PC-9 (cell line): ENCODE measurements around the gene LEP. TPM values are rescaled to one million over a fixed set of nuclear protein-coding genes. Genes with fewer than 3 reads are reported as not detected.

Experiments used
- BruUV-seq: library from RNA; stranded (reverse); fragments of 400-500 nt; replicated peaks from 2 replicates; lab custom pipeline; 2021; lab: Mats Ljungman, UMichigan
- CTCF ChIA-PET: fragments of 300-600 bp; sonication (Branson Sonifier 250); formaldehyde crosslinking; loops from one replicate; lab custom pipeline; 2022; ENCODE audit warnings: antibody characterized with exemption; lab: Charles Lee
- POLR2A ChIA-PET: fragments of 300-600 bp; sonication (Branson Sonifier 250); formaldehyde crosslinking; loops from one replicate; lab custom pipeline; 2022; ENCODE audit warnings: antibody characterized with exemption; ENCODE audit not compliant: unreplicated experiment; lab: Charles Lee
- DNase-seq, 2 experiments: peaks; one replicate each; pipeline versions ENCODE4 v3.0.0 to v3.0.0-alpha.2; 2015 to 2022; ENCODE audit warnings: mixed read lengths in 1 of 2
- H2AFZ ChIP-seq: fragments of 200-600 bp; sonication (generic); 2 replicates; pipeline ENCODE4 v1.8.1; 2017; ENCODE audit warnings: antibody characterized with exemption
- H3F3A ChIP-seq: fragments of 200-600 bp; sonication (generic); 2 replicates; pipeline ENCODE4 v1.8.1; 2017; ENCODE audit warnings: antibody characterized with exemption, mild to moderate bottlenecking, low read depth; ENCODE audit not compliant: insufficient read depth
- H3K27ac ChIP-seq: fragments of 200-600 bp; sonication (generic); 2 replicates; pipeline ENCODE4 v1.6.1; 2016; ENCODE audit warnings: mixed run types
- H3K27me3 ChIP-seq: fragments of 200-600 bp; sonication (generic); 2 replicates; pipeline ENCODE4 v1.6.1; 2016; ENCODE audit warnings: low read depth, mixed run types; ENCODE audit not compliant: insufficient read depth
- H3K36me3 ChIP-seq: fragments of 200-600 bp; sonication (generic); 2 replicates; pipeline ENCODE4 v1.6.1; 2016; ENCODE audit warnings: low read depth, mixed run types
- H3K4me1 ChIP-seq: fragments of 200-600 bp; sonication (generic); replicated peaks from 2 replicates; pipeline ENCODE4 v1.6.1; 2016; ENCODE audit warnings: mixed run types; ENCODE audit not compliant: insufficient read depth
- H3K4me2 ChIP-seq: fragments of 200-600 bp; sonication (generic); 2 replicates; pipeline ENCODE4 v1.6.1; 2017; ENCODE audit warnings: mixed run types
- H3K4me3 ChIP-seq: fragments of 200-600 bp; sonication (generic); 2 replicates; pipeline ENCODE4 v1.6.1; 2016; ENCODE audit warnings: mixed run types
- H3K79me2 ChIP-seq: fragments of 200-600 bp; sonication (generic); 2 replicates; pipeline ENCODE4 v1.6.1; 2017; ENCODE audit warnings: low read depth, mixed run types
- H3K9me2 ChIP-seq: fragments of 200-600 bp; sonication (generic); 2 replicates; pipeline ENCODE4 v1.8.1; 2017; ENCODE audit warnings: mild to moderate bottlenecking; ENCODE audit not compliant: insufficient read depth
- H3K9me3 ChIP-seq: fragments of 200-600 bp; sonication (generic); 2 replicates; pipeline ENCODE4 v1.8.1; 2016; ENCODE audit warnings: low read depth; ENCODE audit not compliant: insufficient read depth
- H4K20me1 ChIP-seq: fragments of 200-600 bp; sonication (generic); 2 replicates; pipeline ENCODE4 v1.8.1; 2017; ENCODE audit not compliant: insufficient read depth
- EZH2 ChIP-seq: fragments of 200-600 bp; sonication (generic); IDR thresholded peaks from 2 replicates; pipeline ENCODE4 v1.8.0; 2017; ENCODE audit warnings: antibody characterized with exemption, low read depth
- intact Hi-C: fragments of 100-400 bp; cut with micrococcal nuclease; formaldehyde crosslinking; loops from one replicate; pipeline ENCODE4 v1.10.0; 2022; ENCODE audit not compliant: unreplicated experiment
- total RNA-seq: library from RNA; stranded (reverse); gene quantifications from 2 replicates; pipeline ENCODE4 v1.2.3, GENCODE V29; 2021
- TF ChIP-seq, protein P1 (sequence below): fragments of 200-600 bp; sonication (generic); conservative IDR thresholded peaks from 2 replicates; pipeline ENCODE4 v1.6.1; 2017; ENCODE audit warnings: mixed run types, antibody characterized with exemption, mild to moderate bottlenecking, moderate library complexity

The LEP gene
- total RNA-seq, 1 experiment from 2014 or later, result not detected

DNA sequence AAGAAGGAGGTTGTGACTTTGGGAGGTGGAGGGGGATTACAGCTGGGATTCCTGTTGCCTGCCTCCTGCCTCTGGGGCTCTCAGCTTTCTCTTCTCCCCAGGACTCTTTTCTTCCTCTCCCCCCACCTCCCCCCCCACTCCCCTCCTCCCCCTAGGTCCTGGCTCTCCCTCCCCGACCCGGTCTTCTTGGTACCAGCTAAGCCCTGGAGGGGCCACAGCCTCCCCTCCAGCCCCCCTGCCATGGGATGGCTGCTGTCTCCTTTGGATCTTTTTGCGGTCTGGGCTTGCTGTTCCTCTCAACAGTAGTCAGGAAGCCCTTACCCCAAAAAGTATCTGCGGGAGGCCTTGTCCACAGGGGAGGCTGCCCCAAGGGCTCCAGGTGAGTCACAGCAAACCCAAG, 33.5 kb upstream of the LEP start:
- H3F3A ChIP-seq, result no peaks in the 10 kb centered on the region
- no peak overlapping the region for H3K4me2 ChIP-seq
- H3K79me2 ChIP-seq, result no peaks in the 10 kb centered on the region
- H3K9me3 ChIP-seq, result no peaks in the 10 kb centered on the region
- H3K36me3 ChIP-seq, result no peaks in the 10 kb centered on the region
- no peak overlapping the region for H3K27ac ChIP-seq
- no peaks in the 10 kb centered on the region for H4K20me1 ChIP-seq
- CTCF ChIA-PET, result interaction anchor here (0.6 to 3.1 kb wide), 4 partner anchors 72 to 500 kb away, joined by 4 to 41 read pairs (median 10); no protein-coding TSS in a partner anchor
- POLR2A ChIA-PET, result no interaction called here
- H3K27me3 ChIP-seq, result peaks cover 21% of the 10 kb centered on the region
- H3K4me1 ChIP-seq, result no peaks in the 10 kb centered on the region
- DNase-seq, result no peak
- H3K4me3 ChIP-seq, result no peak overlapping the region
- H2AFZ ChIP-seq, result no peak overlapping the region
- TF ChIP-seq EZH2, result no peak
- TF ChIP-seq, protein P1, sequence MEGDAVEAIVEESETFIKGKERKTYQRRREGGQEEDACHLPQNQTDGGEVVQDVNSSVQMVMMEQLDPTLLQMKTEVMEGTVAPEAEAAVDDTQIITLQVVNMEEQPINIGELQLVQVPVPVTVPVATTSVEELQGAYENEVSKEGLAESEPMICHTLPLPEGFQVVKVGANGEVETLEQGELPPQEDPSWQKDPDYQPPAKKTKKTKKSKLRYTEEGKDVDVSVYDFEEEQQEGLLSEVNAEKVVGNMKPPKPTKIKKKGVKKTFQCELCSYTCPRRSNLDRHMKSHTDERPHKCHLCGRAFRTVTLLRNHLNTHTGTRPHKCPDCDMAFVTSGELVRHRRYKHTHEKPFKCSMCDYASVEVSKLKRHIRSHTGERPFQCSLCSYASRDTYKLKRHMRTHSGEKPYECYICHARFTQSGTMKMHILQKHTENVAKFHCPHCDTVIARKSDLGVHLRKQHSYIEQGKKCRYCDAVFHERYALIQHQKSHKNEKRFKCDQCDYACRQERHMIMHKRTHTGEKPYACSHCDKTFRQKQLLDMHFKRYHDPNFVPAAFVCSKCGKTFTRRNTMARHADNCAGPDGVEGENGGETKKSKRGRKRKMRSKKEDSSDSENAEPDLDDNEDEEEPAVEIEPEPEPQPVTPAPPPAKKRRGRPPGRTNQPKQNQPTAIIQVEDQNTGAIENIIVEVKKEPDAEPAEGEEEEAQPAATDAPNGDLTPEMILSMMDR, result no peak
- no peaks in the 10 kb centered on the region for H3K9me2 ChIP-seq
- BruUV-seq, result no TSS peak
- intact Hi-C loops, result loop anchor here (1.0 to 5.0 kb wide), 6 partner anchors 43 to 1405 kb away; partner anchors contain the start of gene ZNF800

DNA sequence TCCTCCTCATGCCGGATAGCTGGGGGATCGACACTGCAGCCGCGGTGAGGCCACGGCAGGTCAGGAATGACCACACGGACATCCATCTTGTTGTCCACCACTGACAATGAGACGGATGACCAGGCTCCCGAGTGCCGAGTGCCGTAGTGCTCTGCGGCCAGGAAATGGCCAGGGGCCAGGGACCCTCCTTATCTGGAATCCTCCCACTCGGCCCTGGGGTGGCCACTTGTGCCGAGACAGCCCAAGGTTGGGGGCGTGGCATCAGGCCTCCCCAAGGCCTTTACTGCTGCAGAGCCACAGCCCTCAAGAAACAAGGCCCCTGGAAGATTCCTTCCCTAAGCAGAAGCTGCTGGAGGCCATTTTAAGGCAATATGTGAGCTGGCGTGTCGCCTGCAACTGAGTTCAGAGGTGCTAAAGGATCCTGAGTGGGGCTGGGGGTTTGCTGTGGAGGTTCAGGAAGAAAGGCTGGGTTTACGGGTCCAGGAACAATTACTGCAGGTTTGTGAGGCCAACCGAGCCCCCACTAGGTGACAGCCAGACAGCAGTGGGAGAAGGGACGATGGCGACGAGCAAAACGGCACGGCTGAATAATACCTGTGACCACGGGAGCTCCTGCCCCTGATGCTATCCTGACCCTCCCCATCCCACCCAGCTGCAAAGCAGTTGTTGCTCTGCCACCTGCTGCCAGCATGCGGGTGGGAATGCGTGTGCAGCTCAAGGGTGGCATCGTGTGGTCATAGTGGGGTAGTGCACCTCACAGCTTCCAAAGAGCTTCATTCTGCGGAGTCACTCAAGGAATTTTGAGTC, 31.6 kb upstream of the LEP start:
- Histone ChIP-seq H4K20me1 (no peaks in the 10 kb centered on the region), H3K4me1 (no peaks in the 10 kb centered on the region), H3K4me3 (no peak overlapping the region), H3K4me2 (no peak overlapping the region), H3K36me3 (no peaks in the 10 kb centered on the region), H3K9me3 (no peaks in the 10 kb centered on the region), H2AFZ (no peak overlapping the region), H3K9me2 (no peaks in the 10 kb centered on the region), H3K27ac (no peak overlapping the region), H3F3A (no peaks in the 10 kb centered on the region), H3K79me2 (no peaks in the 10 kb centered on the region), H3K27me3 (peaks cover 5% of the 10 kb centered on the region; the same call in 1 of the 2 replicates)
- TF ChIP-seq, protein P1, result peak; percentile 97
- TF ChIP-seq EZH2, result no peak
- ChIA-PET CTCF (interaction anchor here (0.5 to 3.1 kb wide), 18 partner anchors 10 to 1335 kb away, joined by 3 to 41 read pairs (median 4); no protein-coding TSS in a partner anchor), POLR2A (no interaction called here)
- no TSS peak for BruUV-seq
- intact Hi-C loops, result loop anchor here (1.0 to 5.0 kb wide), 7 partner anchors 45 to 1407 kb away; partner anchors contain the start of gene ZNF800
- peak; percentile 68 to 76 for DNase-seq

DNA sequence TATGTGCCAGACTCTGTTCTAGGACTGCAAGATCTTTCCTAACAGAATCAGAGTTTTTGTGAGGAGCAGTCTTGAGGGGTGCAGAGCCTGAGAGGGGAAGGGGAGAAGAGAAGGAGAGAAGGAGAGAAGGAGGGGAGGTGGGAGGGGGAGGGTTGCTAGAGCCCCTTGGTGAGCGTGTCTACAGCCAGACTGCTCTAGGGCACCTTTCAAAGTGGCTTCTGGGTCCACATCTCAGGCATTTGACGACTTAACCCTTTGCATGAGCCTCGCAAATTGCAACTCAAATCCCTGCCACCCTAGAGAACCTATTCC, 31.1 kb upstream of the LEP start:
- H3K79me2 ChIP-seq, result no peaks in the 10 kb centered on the region
- H3K4me3 ChIP-seq, result no peak overlapping the region
- TF ChIP-seq, protein P1, result no peak
- TF ChIP-seq EZH2, result no peak
- H3K27ac ChIP-seq, result no peak overlapping the region
- no peaks in the 10 kb centered on the region for H3K9me2 ChIP-seq
- H3K9me3 ChIP-seq, result no peaks in the 10 kb centered on the region
- CTCF ChIA-PET, result interaction anchor here (0.6 to 3.1 kb wide), 12 partner anchors 10 to 1336 kb away, joined by 3 to 41 read pairs (median 4); no protein-coding TSS in a partner anchor
- POLR2A ChIA-PET, result interaction anchor here (0.6 kb wide), 1 partner anchor 1145 kb away, joined by 6 read pairs; no protein-coding TSS in a partner anchor
- no peaks in the 10 kb centered on the region for H3K4me1 ChIP-seq
- no peaks in the 10 kb centered on the region for H3K36me3 ChIP-seq
- no peak overlapping the region for H2AFZ ChIP-seq
- no peak overlapping the region for H3K4me2 ChIP-seq
- H3F3A ChIP-seq, result no peaks in the 10 kb centered on the region
- intact Hi-C loops, result loop anchor here (1.0 kb wide), 1 partner anchor 112 kb away; no protein-coding TSS in a partner anchor
- no peaks in the 10 kb centered on the region for H4K20me1 ChIP-seq
- no peak for DNase-seq
- no peaks in the 10 kb centered on the region for H3K27me3 ChIP-seq
- no TSS peak for BruUV-seq
